ENCODE data around the gene CLDN16.

CLDN16 gene

GRCh38 chr3:190433626-190434025 is 45.7 kb downstream of the CLDN16 start:
- no peak overlapping the region for H3K27ac ChIP-seq
- no peak overlapping the region for H3K4me3 ChIP-seq (ENCODE audit: low read depth in 1 of 2, low read length in 1 of 2)
- H3K4me1 ChIP-seq (ENCODE audit: control insufficient read depth in 1 of 2, insufficient read depth in 1 of 2, low read depth in 1 of 2, low read length in 1 of 2): no peaks in the 10 kb centered on the region
- H3K9me3 ChIP-seq: no peaks in the 10 kb centered on the region
- no peaks in the 10 kb centered on the region for H3K27me3 ChIP-seq
- H3K36me3 ChIP-seq: no peaks in the 10 kb centered on the region
- TF ChIP-seq CTCF (IDR thresholded peaks at IDR 0.05): no peak

GRCh38 chr3:190435618-190436017 is 47.7 kb downstream of the CLDN16 start:
- no peak for TF ChIP-seq CTCF (IDR thresholded peaks at IDR 0.05)
- no peak overlapping the region for H3K27ac ChIP-seq
- H3K9me3 ChIP-seq: no peaks in the 10 kb centered on the region

DNA sequence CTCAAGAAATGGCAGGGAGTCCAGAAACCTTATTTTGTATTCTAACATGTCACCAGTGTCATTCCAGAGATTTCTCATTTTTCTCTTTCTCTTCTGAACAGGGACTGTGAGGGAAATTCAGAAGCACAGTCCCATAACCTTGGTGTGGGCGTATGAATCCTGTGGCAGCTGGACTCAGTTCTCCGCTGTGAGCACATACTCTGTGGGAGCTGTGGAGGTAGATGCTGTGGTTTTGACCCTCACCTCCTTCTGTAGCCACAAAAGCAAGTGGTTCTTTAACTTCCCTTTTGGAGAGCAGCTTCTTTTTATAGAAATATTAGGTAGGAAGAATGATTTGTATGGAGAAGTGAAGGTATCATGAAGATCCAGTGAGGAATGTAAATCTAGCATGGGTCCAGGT is 48.4 kb downstream of the CLDN16 start:
- H3K27ac ChIP-seq: no peak overlapping the region
- no peaks in the 10 kb centered on the region for H3K9me3 ChIP-seq
- H3K36me3 ChIP-seq: no peaks in the 10 kb centered on the region
- no peak overlapping the region for H3K4me3 ChIP-seq (ENCODE audit: low read depth in 1 of 2, low read length in 1 of 2)
- TF ChIP-seq CTCF (IDR thresholded peaks at IDR 0.05): no peak
- H3K27me3 ChIP-seq: no peaks in the 10 kb centered on the region
- no peaks in the 10 kb centered on the region for H3K4me1 ChIP-seq (ENCODE audit: control insufficient read depth in 1 of 2, insufficient read depth in 1 of 2, low read depth in 1 of 2, low read length in 1 of 2)

More at GRCh38 chr3:190435618-190436017, 47.7 kb downstream of the CLDN16 start:
- Histone ChIP-seq H3K36me3 (no peaks in the 10 kb centered on the region), H3K27me3 (no peaks in the 10 kb centered on the region), H3K4me3 (ENCODE audit: low read depth in 1 of 2, low read length in 1 of 2) (no peak overlapping the region), H3K4me1 (ENCODE audit: control insufficient read depth in 1 of 2, insufficient read depth in 1 of 2, low read depth in 1 of 2, low read length in 1 of 2) (no peaks in the 10 kb centered on the region)

GRCh38 chr3:190442240-190442639 is 54.3 kb downstream of the CLDN16 start:
- H3K27ac ChIP-seq: no peak overlapping the region
- TF ChIP-seq CTCF (IDR thresholded peaks at IDR 0.05): no peak
- H3K36me3 ChIP-seq: no peaks in the 10 kb centered on the region
- H3K4me3 ChIP-seq (ENCODE audit: low read depth in 1 of 2, low read length in 1 of 2): no peak overlapping the region
- H3K4me1 ChIP-seq (ENCODE audit: control insufficient read depth in 1 of 2, insufficient read depth in 1 of 2, low read depth in 1 of 2, low read length in 1 of 2): peaks cover 5 to 9% of the 10 kb centered on the region in 2 experiments
- H3K27me3 ChIP-seq: no peaks in the 10 kb centered on the region
- H3K9me3 ChIP-seq: no peaks in the 10 kb centered on the region

GRCh38 chr3:190443257-190443656 is 55.3 kb downstream of the CLDN16 start:
- H3K36me3 ChIP-seq: no peaks in the 10 kb centered on the region
- no peak for TF ChIP-seq CTCF (IDR thresholded peaks at IDR 0.05)
- H3K4me3 ChIP-seq (ENCODE audit: low read depth in 1 of 2, low read length in 1 of 2): no peak overlapping the region
- H3K27me3 ChIP-seq: no peaks in the 10 kb centered on the region
- H3K27ac ChIP-seq: no peak overlapping the region
- H3K4me1 ChIP-seq (ENCODE audit: control insufficient read depth in 1 of 2, insufficient read depth in 1 of 2, low read depth in 1 of 2, low read length in 1 of 2): peaks cover 5 to 9% of the 10 kb centered on the region in 2 experiments
- no peaks in the 10 kb centered on the region for H3K9me3 ChIP-seq

- Histone ChIP-seq H3K4me3 (ENCODE audit: low read depth in 1 of 2, low read length in 1 of 2) (no peak overlapping the region), H3K9me3 (no peaks in the 10 kb centered on the region), H3K4me1 (ENCODE audit: control insufficient read depth in 1 of 2, insufficient read depth in 1 of 2, low read depth in 1 of 2, low read length in 1 of 2) (peaks cover 5 to 9% of the 10 kb centered on the region in 2 experiments), H3K27me3 (no peaks in the 10 kb centered on the region), H3K36me3 (no peaks in the 10 kb centered on the region), H3K27ac (no peak overlapping the region)
- no peak for TF ChIP-seq CTCF (IDR thresholded peaks at IDR 0.05)
Measured at GRCh38 chr3:190444006-190444405, 56.0 kb downstream of the CLDN16 start.

Data from neutrophil (primary cell).